ENCODE measurements around the gene TTC5. TPM values are rescaled to one million over a fixed set of nuclear protein-coding genes. Genes with fewer than 3 reads are reported as not detected.

Gene TTC5
- total RNA-seq, 1 donor, result 18.5 TPM

DNA sequence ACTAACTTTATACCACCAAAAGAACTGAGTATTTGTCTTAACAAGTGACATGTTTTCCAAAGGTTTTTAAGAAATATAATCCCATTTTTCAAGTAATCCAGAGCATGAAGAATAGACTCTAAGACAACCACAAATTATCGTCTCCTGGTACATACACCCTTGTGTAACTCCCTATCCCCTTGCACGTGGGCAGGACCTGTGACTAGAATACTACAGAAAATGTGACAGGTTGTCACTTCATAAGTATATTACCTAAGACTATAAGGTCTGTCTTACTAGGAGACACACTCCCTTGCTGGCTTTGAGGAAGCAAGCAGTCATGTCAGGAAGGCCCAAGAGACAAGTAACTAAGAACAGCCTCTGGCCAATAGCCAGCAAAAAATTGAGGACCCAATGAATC, 8.3 kb upstream of the TTC5 start:
- H4K20me1 ChIP-seq (ENCODE audit: insufficient read depth, low read length), result no peaks in the 10 kb centered on the region
- DNase-seq (ENCODE audit: insufficient read length, low spot score, missing footprints), result no peak
- H3K27me3 ChIP-seq (ENCODE audit: insufficient read depth, low read length), result no peaks in the 10 kb centered on the region
- no peaks in the 10 kb centered on the region for H3K79me2 ChIP-seq (ENCODE audit: insufficient read depth, low read length)
- TF ChIP-seq, protein P1, sequence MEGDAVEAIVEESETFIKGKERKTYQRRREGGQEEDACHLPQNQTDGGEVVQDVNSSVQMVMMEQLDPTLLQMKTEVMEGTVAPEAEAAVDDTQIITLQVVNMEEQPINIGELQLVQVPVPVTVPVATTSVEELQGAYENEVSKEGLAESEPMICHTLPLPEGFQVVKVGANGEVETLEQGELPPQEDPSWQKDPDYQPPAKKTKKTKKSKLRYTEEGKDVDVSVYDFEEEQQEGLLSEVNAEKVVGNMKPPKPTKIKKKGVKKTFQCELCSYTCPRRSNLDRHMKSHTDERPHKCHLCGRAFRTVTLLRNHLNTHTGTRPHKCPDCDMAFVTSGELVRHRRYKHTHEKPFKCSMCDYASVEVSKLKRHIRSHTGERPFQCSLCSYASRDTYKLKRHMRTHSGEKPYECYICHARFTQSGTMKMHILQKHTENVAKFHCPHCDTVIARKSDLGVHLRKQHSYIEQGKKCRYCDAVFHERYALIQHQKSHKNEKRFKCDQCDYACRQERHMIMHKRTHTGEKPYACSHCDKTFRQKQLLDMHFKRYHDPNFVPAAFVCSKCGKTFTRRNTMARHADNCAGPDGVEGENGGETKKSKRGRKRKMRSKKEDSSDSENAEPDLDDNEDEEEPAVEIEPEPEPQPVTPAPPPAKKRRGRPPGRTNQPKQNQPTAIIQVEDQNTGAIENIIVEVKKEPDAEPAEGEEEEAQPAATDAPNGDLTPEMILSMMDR (IDR thresholded peaks at IDR 0.05; ENCODE audit: extremely low read depth, low read depth, low read length), result no peak
- H2AFZ ChIP-seq (ENCODE audit: low read length), result no peak overlapping the region
- H3K27ac ChIP-seq (ENCODE audit: low read depth, low read length), result no peak overlapping the region
- H3K4me1 ChIP-seq (ENCODE audit: insufficient read depth, low read length), result no peaks in the 10 kb centered on the region
- H3K36me3 ChIP-seq (ENCODE audit: insufficient read depth, low read length), result peaks cover 50% of the 10 kb centered on the region
- no peaks in the 10 kb centered on the region for H3K9me3 ChIP-seq (ENCODE audit: low read depth, low read length)
- H3K4me2 ChIP-seq (ENCODE audit: insufficient read depth, low read length), result no peak overlapping the region
- H3K4me3 ChIP-seq (ENCODE audit: insufficient read depth, low read length), result no peak overlapping the region

DNA sequence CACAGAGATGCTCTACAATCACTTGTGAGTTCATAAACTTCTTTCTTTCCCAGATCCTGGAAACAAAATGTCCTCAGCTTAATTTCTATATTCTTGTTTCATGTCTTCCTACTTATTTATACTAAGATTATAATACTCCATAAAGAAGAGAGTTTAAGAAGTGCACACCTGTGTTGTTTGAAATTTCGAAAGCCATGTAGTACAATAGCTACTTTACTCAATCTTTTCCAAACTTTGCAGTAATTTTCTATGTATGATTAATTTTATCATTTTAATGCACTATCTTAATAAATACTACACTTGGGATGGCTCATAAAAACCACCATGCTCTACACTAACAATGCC, 300 bp upstream of the TTC5 start:
- H2AFZ ChIP-seq (ENCODE audit: low read length), result no peak overlapping the region
- H3K79me2 ChIP-seq (ENCODE audit: insufficient read depth, low read length), result peaks cover 30% of the 10 kb centered on the region
- no peaks in the 10 kb centered on the region for H3K9me3 ChIP-seq (ENCODE audit: low read depth, low read length)
- H3K36me3 ChIP-seq (ENCODE audit: insufficient read depth, low read length), result peaks cover under 1% of the 10 kb centered on the region
- peaks cover 15% of the 10 kb centered on the region for H3K4me1 ChIP-seq (ENCODE audit: insufficient read depth, low read length)
- no peak overlapping the region for H3K27ac ChIP-seq (ENCODE audit: low read depth, low read length)
- no peaks in the 10 kb centered on the region for H3K27me3 ChIP-seq (ENCODE audit: insufficient read depth, low read length)
- TF ChIP-seq, protein P1 (IDR thresholded peaks at IDR 0.05; ENCODE audit: extremely low read depth, low read depth, low read length), result no peak
- H4K20me1 ChIP-seq (ENCODE audit: insufficient read depth, low read length), result no peaks in the 10 kb centered on the region
- no peak for DNase-seq (ENCODE audit: insufficient read length, low spot score, missing footprints)
- peak overlapping the region; percentile 88 for H3K4me3 ChIP-seq (ENCODE audit: insufficient read depth, low read length)
- H3K4me2 ChIP-seq (ENCODE audit: insufficient read depth, low read length), result peak overlapping the region; percentile 98

DNA sequence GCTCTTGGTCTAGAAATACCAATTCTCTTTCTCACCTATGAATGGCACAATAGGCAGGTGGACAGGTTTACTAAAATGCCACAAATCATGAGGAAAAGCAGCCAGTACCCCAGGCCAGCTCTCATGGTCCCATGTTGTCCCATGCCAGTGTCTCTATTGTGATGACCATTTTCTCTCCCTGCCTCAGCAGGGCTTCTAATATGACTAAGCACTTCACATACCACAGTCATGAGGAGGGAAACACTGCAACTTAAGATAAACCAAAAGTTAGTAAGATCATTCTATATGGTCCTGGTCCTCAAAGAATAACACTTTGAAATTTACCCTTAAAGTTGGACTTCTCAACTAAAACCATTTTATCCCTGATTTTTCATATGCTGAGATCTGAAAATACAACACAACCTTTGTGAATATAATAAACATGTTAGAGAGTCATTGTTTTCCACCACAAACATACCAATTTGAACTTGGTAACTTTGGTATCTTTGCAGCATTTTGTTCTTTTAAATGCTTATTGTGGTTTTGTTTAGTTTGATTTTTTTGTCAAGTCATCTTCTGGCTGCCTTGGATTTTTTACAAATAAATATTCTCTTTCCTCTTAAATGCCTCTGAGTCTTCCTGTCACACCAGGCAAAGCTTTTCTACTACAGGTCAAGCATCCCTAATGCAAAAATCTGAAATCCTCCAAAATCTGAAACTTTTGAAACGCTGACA, 3.6 kb downstream of the TTC5 start:
- peak; percentile 66 for DNase-seq (ENCODE audit: insufficient read length, low spot score, missing footprints)
- Histone ChIP-seq H3K27ac (ENCODE audit: low read depth, low read length) (no peak overlapping the region), H2AFZ (ENCODE audit: low read length) (no peak overlapping the region), H3K27me3 (ENCODE audit: insufficient read depth, low read length) (no peaks in the 10 kb centered on the region), H4K20me1 (ENCODE audit: insufficient read depth, low read length) (no peaks in the 10 kb centered on the region), H3K4me3 (ENCODE audit: insufficient read depth, low read length) (no peak overlapping the region), H3K79me2 (ENCODE audit: insufficient read depth, low read length) (peaks cover 30% of the 10 kb centered on the region), H3K4me1 (ENCODE audit: insufficient read depth, low read length) (peaks cover 15% of the 10 kb centered on the region), H3K36me3 (ENCODE audit: insufficient read depth, low read length) (peaks cover 21% of the 10 kb centered on the region), H3K4me2 (ENCODE audit: insufficient read depth, low read length) (no peak overlapping the region), H3K9me3 (ENCODE audit: low read depth, low read length) (no peaks in the 10 kb centered on the region)
- TF ChIP-seq, protein P1 (IDR thresholded peaks at IDR 0.05; ENCODE audit: extremely low read depth, low read depth, low read length), result no peak

- peaks cover 53% of the 10 kb centered on the region for H3K36me3 ChIP-seq (ENCODE audit: insufficient read depth, low read length)
- no peak overlapping the region for H3K4me3 ChIP-seq (ENCODE audit: insufficient read depth, low read length)
- H3K4me2 ChIP-seq (ENCODE audit: insufficient read depth, low read length), result no peak overlapping the region
- H3K9me3 ChIP-seq (ENCODE audit: low read depth, low read length), result no peaks in the 10 kb centered on the region
- DNase-seq (ENCODE audit: insufficient read length, low spot score, missing footprints), result no peak
- no peak overlapping the region for H3K27ac ChIP-seq (ENCODE audit: low read depth, low read length)
- H2AFZ ChIP-seq (ENCODE audit: low read length), result no peak overlapping the region
- no peaks in the 10 kb centered on the region for H3K27me3 ChIP-seq (ENCODE audit: insufficient read depth, low read length)
- no peaks in the 10 kb centered on the region for H4K20me1 ChIP-seq (ENCODE audit: insufficient read depth, low read length)
- no peaks in the 10 kb centered on the region for H3K4me1 ChIP-seq (ENCODE audit: insufficient read depth, low read length)
- TF ChIP-seq, protein P1 (IDR thresholded peaks at IDR 0.05; ENCODE audit: extremely low read depth, low read depth, low read length), result no peak
- no peaks in the 10 kb centered on the region for H3K79me2 ChIP-seq (ENCODE audit: insufficient read depth, low read length)
These were observed 10.7 kb downstream of the TTC5 start for GRCh38 chr14:20295067-20295466.
